Retina (tissue), 1 donor: Measurements from ENCODE around the gene ERCC4.
"Not testable (repeated sequence)": the region's sequence is repeated elsewhere in the genome, so short reads cannot be mapped to it uniquely, and the experiment has no call there.

Experiments
- DNase-seq: peaks from one replicate; pipeline ENCODE4 v3.0.0-alpha.2; 2016

ERCC4 gene

DNA sequence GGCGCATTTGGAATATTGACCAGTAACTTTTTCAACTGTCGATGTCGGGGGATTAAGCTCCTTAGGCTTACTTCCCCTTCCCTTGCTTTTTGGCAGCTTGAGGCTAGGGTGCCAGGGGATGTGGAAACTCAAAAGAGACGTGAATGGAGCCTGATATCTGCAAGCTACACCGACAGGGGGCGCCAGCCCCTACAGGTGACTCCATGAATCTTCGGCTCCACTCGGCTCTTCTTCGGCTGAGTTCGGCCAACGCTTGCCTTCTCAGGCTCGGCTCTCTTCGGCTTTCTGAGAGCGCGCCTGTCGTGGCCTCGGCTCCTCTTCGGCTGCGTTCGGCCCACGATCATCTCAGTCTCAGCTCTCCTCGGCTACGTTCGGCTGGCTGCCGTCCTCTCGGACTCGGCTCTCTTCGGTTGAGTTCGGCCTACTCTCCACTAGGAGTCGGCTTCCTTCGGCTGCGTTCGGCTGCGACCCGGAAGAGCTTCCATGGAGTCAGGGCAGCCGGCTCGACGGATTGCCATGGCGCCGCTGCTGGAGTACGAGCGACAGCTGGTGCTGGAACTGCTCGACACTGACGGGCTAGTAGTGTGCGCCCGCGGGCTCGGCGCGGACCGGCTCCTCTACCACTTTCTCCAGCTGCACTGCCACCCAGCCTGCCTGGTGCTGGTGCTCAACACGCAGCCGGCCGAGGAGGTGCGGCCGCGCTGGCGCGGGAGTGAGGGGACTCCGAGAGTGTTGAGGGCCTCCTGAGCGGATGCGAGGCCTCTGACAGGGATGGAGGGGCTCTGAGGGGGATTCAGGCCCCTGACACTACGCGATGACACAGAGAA lies at the start of gene ERCC4:
ERCC4 (plus strand) TSS at position 472 of the 827 bp plus-strand sequence; CDS start at position 484, 12 bp downstream.
- peak; percentile 99 for DNase-seq

- DNase-seq, result peak; percentile 64
Measured at GRCh38 chr16:13873835-13874438, 46.0 kb upstream of the ERCC4 start.

DNA sequence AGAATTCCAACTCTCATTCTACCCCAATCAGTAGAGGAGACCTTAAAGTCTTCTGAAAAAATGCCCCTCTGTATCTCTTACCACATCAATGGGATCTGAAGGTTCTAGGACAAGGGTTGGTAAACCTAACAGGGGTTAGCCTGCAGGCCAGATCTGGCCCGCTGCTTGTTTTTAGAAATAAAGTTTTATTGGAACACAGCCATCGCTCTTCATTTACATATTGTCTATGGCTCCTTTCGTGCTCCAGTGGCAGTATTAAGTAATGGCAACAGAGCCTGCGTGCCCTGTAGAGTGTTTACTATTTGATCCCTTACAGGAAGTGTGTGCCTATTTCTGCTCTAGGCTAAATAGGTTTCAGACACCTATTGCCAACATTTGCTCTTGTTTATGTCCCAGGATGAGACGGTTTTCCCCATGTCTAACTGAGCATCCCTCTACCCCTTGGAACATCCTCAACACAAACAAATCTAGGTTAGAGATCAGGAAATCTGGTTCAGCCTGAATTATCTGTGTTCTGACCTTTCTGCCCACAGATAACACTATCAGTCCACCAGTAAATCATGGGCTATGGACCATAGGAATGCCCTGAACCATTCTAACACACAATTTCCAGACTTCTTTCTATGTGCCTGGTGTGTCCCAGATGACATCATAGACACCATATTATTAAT lies 44.2 kb upstream of the ERCC4 start:
- no peak for DNase-seq

- no peak for DNase-seq
Measured at GRCh38 chr16:13883276-13883675, 36.7 kb upstream of the ERCC4 start.

- DNase-seq, result no peak
Measured at GRCh38 chr16:13883881-13884280, 36.1 kb upstream of the ERCC4 start.

DNA sequence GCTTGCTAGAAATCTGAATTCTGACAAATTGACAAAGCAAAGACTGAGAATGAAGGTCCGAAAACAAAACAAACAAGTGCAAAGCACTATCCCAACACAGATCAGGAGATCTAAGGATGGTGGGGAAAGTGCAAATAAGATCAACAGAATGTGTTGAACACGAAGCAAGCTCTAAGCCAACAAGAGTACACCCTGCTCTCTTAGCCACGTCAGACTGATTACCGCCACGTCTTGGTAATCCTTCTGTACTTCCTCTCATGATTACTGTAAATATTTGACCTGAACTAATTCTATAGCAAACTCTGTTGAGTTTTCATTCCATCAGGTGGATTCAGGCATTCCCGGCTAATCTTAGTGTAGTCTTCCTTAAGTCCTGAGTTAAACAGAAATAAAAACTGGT lies 34.3 kb upstream of the ERCC4 start:
- DNase-seq, result no peak

GRCh38 chr16:13886608-13887007 lies 33.3 kb upstream of the ERCC4 start:
- DNase-seq, result no peak

DNA sequence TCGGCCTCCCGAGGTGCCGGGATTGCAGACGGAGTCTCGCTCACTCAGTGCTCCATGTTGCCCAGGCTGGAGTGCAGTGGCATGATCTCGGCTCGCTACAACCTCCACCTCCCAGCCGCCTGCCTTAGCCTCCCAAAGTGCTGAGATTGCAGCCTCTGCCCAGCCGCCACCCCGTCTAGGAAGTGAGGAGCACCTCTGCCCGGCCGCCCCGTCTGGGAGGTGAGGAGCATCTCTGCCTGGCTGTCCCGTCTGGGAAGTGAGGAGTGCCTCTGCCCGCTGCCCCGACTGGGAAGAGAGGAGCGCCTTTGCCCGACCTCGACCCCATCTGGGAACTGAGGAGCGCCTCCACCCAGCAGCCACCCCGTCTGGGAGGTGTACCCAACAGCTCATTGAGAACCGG lies 30.6 kb upstream of the ERCC4 start:
- not testable (repeated sequence) for DNase-seq

DNA sequence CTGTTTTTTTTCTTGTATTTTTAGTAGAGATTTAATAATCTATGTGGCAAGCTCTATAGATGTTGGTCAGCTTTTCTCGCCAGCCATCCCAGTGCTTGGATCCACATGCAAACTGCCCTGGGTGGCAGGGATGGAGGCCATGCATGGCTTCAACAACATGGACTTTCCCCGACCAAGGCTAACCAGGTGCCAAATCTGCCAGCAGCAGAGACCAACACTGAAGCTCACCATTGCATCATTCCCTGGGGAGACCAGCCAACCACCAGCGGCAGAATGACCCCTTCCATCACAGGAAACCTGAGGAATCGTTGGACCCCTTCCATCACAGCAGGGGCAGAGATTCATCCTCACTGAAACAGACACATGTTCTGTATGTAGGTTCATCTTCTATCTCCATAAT lies 27.7 kb upstream of the ERCC4 start:
- no peak for DNase-seq

DNA sequence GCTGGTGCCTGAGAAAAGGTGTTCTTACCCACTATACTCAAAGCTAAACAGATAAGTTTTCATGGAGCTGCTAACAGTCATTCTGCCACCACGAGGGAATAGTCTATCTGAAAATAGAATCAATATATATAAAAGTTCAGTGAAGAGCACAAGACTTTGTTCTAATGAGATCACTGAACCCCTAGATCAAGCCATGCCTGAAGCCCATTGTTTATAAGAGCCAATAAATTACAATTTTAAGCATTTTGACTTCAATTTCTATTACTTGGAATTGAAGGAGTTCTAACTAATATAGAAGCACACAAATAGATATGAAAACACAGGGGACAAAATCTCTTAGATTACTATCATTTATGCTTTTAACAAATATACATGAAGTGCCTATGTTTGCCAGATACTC lies 24.4 kb upstream of the ERCC4 start:
- DNase-seq, result no peak

DNA sequence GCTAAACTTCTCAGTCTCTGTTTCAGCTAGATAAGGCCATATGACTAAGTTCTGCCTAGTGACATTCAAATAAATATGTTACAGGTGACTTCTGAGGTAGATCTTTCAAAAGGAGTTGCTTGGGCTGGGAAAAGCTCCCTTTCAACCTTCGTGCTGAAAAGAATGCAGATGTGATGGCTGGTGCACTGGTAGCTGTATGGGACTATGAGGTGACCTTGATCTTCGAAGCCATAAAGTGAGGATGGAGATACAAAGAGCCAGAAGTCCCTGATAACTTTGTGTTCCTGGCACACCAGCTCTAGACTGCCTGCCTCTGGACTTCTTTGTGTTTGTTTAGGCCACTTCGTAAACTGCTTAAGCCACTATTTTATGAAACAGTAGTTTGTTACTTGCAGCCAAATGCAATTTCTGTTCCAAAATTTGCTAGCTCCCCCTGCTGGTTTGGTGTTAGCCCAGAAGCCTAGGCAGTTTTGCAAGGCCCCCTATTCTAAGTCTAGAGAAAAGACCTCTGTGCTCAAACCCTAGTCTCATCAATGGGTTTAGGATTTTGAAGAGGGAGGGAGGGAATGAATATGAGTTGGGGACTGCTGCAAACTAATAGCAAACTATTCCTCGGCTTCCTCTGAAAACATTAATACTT lies 23.3 kb upstream of the ERCC4 start:
- no peak for DNase-seq

DNA sequence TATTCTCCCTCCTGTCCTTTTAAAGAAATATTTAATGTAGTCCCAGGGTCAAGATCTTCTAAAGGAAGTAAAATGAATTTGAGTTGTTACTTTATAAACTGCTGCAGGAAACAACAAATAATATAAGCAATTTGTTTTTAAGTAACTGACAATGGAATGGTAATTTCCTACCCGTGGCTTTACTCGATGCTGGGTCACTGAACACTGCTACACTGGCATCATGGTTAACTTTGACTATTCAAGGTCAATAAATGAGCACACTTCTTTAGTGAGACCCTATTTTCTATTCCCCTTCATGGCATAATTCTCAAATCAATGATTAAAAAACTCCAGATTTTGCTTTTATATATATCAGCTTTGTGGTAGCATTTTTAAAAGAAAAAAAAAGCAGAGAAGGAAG lies 22.1 kb upstream of the ERCC4 start:
- DNase-seq, result no peak

DNA sequence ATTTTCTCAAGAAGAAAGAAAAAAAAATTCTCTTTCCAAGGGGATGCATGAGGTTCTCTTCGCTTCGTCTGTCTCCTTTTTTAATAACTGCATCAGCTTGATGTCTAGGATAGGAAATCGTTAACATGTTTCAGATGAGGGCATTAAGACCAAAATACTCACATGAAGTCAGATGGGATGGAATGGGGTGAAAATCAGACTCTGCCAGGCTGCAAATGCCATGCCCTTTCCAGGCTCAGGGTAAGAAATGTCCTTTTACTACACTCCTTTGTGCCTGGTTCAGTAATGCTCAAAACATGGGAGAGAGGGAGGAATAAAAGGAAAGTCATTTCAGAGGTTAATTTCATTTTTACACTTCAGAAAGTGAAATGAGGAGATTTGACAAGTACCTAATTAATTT lies 21.7 kb upstream of the ERCC4 start:
- DNase-seq, result no peak

GRCh38 chr16:13902052-13902451 lies 17.9 kb upstream of the ERCC4 start:
- no peak for DNase-seq

DNA sequence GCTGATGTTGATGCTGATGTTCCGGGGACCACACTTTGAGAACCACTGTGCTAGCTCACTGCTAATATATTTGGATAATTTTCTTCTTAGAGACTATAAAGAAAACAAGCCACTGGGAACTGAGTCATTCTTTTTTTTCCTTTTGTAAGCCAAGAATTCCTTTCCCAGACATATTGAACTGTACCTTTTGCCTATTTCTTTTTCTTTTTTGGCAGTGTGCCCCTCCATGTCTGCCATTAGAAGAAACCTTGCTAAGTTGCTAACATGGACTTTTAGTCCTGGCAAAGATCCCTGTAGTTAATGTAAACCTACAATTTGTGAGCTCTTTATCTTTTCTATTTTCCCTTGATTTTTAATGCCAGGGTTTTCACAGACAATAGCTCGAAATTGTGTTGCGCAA lies 17.3 kb upstream of the ERCC4 start:
- no peak for DNase-seq

DNA sequence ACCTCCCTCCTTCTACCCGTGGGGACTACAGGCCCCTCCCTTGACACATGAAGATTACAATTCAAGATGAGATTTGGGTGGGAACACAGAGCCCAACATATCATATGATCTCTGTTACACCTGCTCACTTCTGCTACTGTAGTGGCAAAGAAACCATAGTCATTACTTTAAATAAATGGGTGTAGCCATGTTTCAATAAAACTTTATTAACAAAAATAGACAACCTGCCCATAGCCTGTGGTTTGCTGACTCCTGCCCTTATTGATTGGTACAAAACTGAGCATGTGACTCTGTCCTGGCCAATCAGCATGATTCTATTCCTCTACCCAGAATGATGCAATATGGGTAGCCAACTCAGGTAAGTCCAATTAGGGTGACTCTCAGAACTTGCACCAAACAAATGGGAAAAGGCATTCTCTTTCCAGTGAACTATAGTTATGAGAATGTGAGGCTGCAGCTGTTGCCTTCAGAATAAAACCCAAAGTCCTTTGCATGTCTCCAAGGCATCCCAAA lies 15.7 kb upstream of the ERCC4 start:
- no peak for DNase-seq

GRCh38 chr16:13904822-13905221 lies 15.1 kb upstream of the ERCC4 start:
- DNase-seq, result not testable (repeated sequence)

DNA sequence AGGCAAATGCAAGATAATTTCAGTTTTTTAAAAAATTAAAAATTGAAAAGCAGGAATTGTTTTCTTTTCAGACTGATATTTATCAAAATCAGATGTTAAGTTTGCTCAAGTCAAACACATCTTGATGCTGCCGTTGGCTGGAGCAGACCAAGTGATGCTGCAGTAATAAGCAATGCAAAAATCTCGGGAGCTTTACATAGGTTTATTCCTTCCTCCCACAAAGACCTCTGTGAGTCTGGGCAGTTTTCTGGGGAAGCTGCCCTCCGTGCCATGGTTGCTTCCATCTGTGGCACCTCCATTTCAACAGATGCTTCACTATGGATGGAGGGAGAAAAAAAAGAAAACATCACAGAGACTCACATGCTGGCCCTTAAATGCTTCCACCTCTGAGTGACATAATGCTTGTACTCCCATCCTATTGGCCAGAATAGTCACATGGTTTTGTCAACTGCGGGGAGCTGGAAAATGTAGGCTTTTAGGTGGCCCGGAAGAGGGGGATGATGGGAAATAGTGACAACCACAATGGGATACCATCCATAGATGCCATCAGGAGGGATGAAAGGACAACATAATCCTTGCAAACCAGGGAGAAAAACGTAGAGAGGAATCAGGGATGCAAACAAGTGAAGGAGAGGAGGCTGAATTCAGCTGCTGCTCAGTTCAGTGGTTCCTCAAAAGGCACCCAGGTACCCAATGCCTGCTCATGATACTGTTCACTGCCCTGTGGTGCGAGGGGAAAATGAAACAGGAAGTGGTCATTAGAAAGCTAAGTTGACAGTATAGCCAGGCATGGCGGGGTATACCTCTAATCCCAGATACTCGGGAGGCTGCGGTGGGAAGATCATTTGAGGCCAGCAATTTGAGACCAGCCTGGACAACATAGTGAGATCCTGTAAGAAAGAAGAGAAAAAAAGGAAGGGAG lies 13.5 kb upstream of the ERCC4 start:
- DNase-seq, result no peak

- no peak for DNase-seq
Measured at GRCh38 chr16:13907431-13907830, 12.5 kb upstream of the ERCC4 start.

DNA sequence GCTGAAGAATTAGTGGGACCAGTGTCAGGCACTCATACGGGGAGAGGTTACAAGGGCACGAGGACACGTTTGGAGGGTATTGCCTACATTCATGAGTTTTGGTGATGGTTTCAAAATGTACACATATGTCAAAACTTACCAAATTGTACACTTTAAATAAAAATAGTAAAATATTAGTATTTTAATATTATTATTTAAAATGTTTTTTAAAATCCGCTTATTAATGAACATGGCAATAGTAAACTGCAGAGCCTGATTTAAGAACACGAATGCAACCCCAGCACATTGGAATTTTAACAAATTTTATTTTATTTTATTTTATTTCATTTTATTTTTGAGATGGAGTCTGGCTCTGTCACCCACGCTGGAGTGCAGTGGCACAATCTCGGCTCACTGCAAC lies 10.9 kb upstream of the ERCC4 start:
- DNase-seq, result no peak

DNA sequence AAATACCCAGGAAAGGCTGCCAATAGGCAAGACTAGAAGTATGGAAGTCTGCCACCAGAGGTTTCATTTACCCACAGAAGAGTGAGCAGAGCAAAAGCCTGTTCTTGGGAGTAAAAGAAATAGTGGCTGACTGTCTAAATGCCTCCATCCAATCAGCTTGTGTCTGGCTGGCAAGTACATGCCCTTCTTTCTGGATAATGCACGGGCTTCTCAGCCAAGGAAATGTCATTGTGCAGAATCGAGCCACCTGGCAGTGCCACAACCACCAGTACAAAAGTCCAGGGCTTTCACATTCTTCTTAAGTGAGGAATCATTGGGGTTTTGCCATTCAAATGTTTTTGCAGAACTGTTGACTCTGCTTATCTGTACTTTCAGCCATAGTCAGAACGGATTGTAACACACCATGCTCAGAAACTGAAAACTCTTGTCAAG lies 10.1 kb upstream of the ERCC4 start:
- no peak for DNase-seq

DNA sequence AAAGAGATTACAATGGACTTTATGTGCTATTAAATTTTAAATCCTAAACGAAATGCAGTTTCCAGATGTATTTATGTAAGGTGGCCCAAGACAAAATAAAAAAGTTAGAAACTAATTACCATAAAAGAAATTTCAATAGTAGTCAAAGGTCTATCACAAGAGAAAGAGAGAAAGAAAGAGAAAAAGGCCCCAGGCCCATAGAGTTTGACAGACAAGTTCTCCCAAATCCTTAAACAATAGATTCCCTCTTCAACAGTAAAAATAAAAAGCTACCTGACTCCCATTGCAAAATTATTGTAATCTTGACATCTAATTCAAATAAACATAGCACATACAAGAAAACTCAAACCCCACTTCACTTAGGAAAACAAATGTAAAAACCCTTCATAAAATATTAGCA lies 8.6 kb upstream of the ERCC4 start:
- DNase-seq, result no peak
